ENCODE data around the gene AMMECR1L. TPM values are rescaled to one million over a fixed set of nuclear protein-coding genes. Genes with fewer than 3 reads are reported as not detected.
"Not testable (repeated sequence)": the region's sequence is repeated elsewhere in the genome, so short reads cannot be mapped to it uniquely, and the experiment has no call there.

Gene AMMECR1L
- total RNA-seq, 4 donors from 2014 or later, result 12.4 to 15.0 (median 14.1) TPM

GRCh38 chr2:127826047-127826446 lies 59.7 kb downstream of the AMMECR1L start:
- 78 to 83% methylated on average over 7 to 12 of the region's 12 CpGs for WGBS, 2 donors (ENCODE audit: low coverage in 1 of 2)
- no peak overlapping the region for H3K27ac ChIP-seq
- no peaks in the 10 kb centered on the region for H3K27me3 ChIP-seq
- ATAC-seq, result no peak
- H3K36me3 ChIP-seq, result no peaks in the 10 kb centered on the region
- peaks cover 0 to 1% (median 0%) of the 10 kb centered on the region in 3 donors for H3K9me3 ChIP-seq
- H3K4me3 ChIP-seq, result no peak overlapping the region
- TF ChIP-seq POLR2AphosphoS5 (IDR thresholded peaks at IDR 0.05) (no peak), CTCF (IDR thresholded peaks at IDR 0.05) (no peak), POLR2A (IDR thresholded peaks at IDR 0.05) (no peak)
- no peaks in the 10 kb centered on the region for H3K4me1 ChIP-seq

- 79% methylated on average over 6 of the region's 6 CpGs; no CpG with 5 or more reads in 1 of the 2 donors for WGBS, 2 donors (ENCODE audit: low coverage in 1 of 2)
- H3K27ac ChIP-seq, result no peak overlapping the region
- H3K36me3 ChIP-seq, result no peaks in the 10 kb centered on the region
- peaks cover 0 to 26% (median 0%) of the 10 kb centered on the region in 3 donors for H3K9me3 ChIP-seq
- peaks cover 3% of the 10 kb centered on the region for H3K27me3 ChIP-seq
- no peaks in the 10 kb centered on the region for H3K4me1 ChIP-seq
- H3K4me3 ChIP-seq, result no peak overlapping the region
- TF ChIP-seq POLR2A (IDR thresholded peaks at IDR 0.05), result no peak
- TF ChIP-seq CTCF (IDR thresholded peaks at IDR 0.05), result no peak
- no peak for TF ChIP-seq POLR2AphosphoS5 (IDR thresholded peaks at IDR 0.05)
- no peak for ATAC-seq
These were observed 65.6 kb downstream of the AMMECR1L start for GRCh38 chr2:127820080-127820668.

GRCh38 chr2:127818794-127819425 lies 66.8 kb downstream of the AMMECR1L start:
- Histone ChIP-seq H3K27me3 (peaks cover 3% of the 10 kb centered on the region), H3K4me3 (no peak overlapping the region), H3K4me1 (no peaks in the 10 kb centered on the region), H3K9me3 (peaks cover 0 to 26% (median 0%) of the 10 kb centered on the region in 3 donors), H3K27ac (no peak overlapping the region), H3K36me3 (no peaks in the 10 kb centered on the region)
- WGBS, 2 donors (ENCODE audit: low coverage in 1 of 2), result 75 to 85% methylated on average over 6 to 7 of the region's 8 CpGs
- no peak for TF ChIP-seq CTCF (IDR thresholded peaks at IDR 0.05)
- TF ChIP-seq POLR2AphosphoS5 (IDR thresholded peaks at IDR 0.05), result no peak
- TF ChIP-seq EP300 (IDR thresholded peaks at IDR 0.05), result no peak
- TF ChIP-seq POLR2A (IDR thresholded peaks at IDR 0.05), result no peak
- no peak for ATAC-seq

GRCh38 chr2:127818241-127818640 lies 67.5 kb downstream of the AMMECR1L start:
- TF ChIP-seq POLR2A (IDR thresholded peaks at IDR 0.05) (no peak), CTCF (IDR thresholded peaks at IDR 0.05) (no peak), POLR2AphosphoS5 (IDR thresholded peaks at IDR 0.05) (no peak), EP300 (IDR thresholded peaks at IDR 0.05) (no peak)
- Histone ChIP-seq H3K36me3 (no peaks in the 10 kb centered on the region), H3K4me3 (no peak overlapping the region), H3K27me3 (peaks cover 3% of the 10 kb centered on the region), H3K27ac (no peak overlapping the region), H3K4me1 (no peaks in the 10 kb centered on the region), H3K9me3 (peaks cover 0 to 26% (median 0%) of the 10 kb centered on the region in 3 donors)
- ATAC-seq, result no peak
- WGBS, 2 donors (ENCODE audit: low coverage in 1 of 2), result 60 to 80% methylated on average over 2 to 3 of the region's 5 CpGs

- H3K27ac ChIP-seq, result no peak overlapping the region
- no peaks in the 10 kb centered on the region for H3K36me3 ChIP-seq
- peaks cover under 1% of the 10 kb centered on the region for H3K27me3 ChIP-seq
- ATAC-seq, result no peak
- H3K4me1 ChIP-seq, result peaks cover 0 to 12% (median 2%) of the 10 kb centered on the region in 3 donors
- WGBS, 2 donors (ENCODE audit: low coverage in 1 of 2), result 89 to 100% methylated on average over 1 of the region's 1 CpG
- H3K9me3 ChIP-seq, result peaks cover 0 to 11% (median 0%) of the 10 kb centered on the region in 3 donors
- TF ChIP-seq POLR2AphosphoS5 (IDR thresholded peaks at IDR 0.05) (no peak), CTCF (IDR thresholded peaks at IDR 0.05) (no peak), EP300 (IDR thresholded peaks at IDR 0.05) (no peak), POLR2A (IDR thresholded peaks at IDR 0.05) (no peak)
- H3K4me3 ChIP-seq, result no peak overlapping the region
These were observed 71.1 kb downstream of the AMMECR1L start for GRCh38 chr2:127814677-127815076.

GRCh38 chr2:127812441-127812840 lies 73.3 kb downstream of the AMMECR1L start:
- H3K9me3 ChIP-seq, result not testable (repeated sequence)
- 93 to 100% methylated on average over 2 to 3 of the region's 3 CpGs for WGBS, 2 donors (ENCODE audit: low coverage in 1 of 2)

More at GRCh38 chr2:127812441-127812840, 73.3 kb downstream of the AMMECR1L start:
- peaks cover 0 to 34% (median 10%) of the 10 kb centered on the region in 3 donors for H3K4me1 ChIP-seq
- H3K27ac ChIP-seq, H3K4me3 ChIP-seq, ATAC-seq, H3K36me3 ChIP-seq, H3K27me3 ChIP-seq: not testable (repeated sequence)
